ENCODE data around the gene SIAE. TPM values are rescaled to one million over a fixed set of nuclear protein-coding genes. Genes with fewer than 3 reads are reported as not detected.
A peak's percentile ranks its signal among the peaks of the same experiment; 100 is the strongest.

The SIAE gene
- total and polyA plus RNA-seq, 2 of the 4 experiments (the other 2 are of a cell fraction): 4.7 to 12.0 TPM

- no TSS peak for BruUV-seq (replicated peaks)
- H2BK120ac ChIP-seq (ENCODE audit: low read depth, low read length): peak overlapping the region; percentile 82
- peak overlapping the region; percentile 72; the same call in 1 of the 2 replicates for H3K56ac ChIP-seq (ENCODE audit: extremely low read depth, insufficient read depth, low read length)
- no peak overlapping the region for H3K4me3 ChIP-seq (ENCODE audit: insufficient read depth, low read depth, low read length)
- no peak overlapping the region for H3K9ac ChIP-seq (ENCODE audit: low read depth, low read length)
- no peak overlapping the region for H2AK9ac ChIP-seq (replicated peaks; ENCODE audit: low read depth, low read length, poor library complexity)
- peak overlapping the region; percentile 82; the same call in 1 of the 2 replicates for H3K14ac ChIP-seq (replicated peaks; ENCODE audit: low read depth, low read length)
- WGBS, 2 experiments (ENCODE audit: extremely low coverage in 2 of 2, insufficient read length in 1 of 2): no CpG with 5 or more reads among the region's 2 CpGs
- H3K4ac ChIP-seq (ENCODE audit: low read depth, low read length): peak overlapping the region; percentile 72; the same call in 1 of the 2 replicates
- H2BK20ac ChIP-seq (ENCODE audit: low read depth, low read length): peak overlapping the region; percentile 54; the same call in 1 of the 2 replicates
- peak overlapping the region; percentile 42 for H4K91ac ChIP-seq (ENCODE audit: insufficient read depth, low read depth, low read length)
- H3K23ac ChIP-seq (ENCODE audit: low read depth, low read length): peak overlapping the region; percentile 76; the same call in 1 of the 2 replicates
- DNase-seq (peak; percentile 67), ATAC-seq (ENCODE audit: low read depth) (peak; percentile 48)
- H2AFZ ChIP-seq (replicated peaks; ENCODE audit: low read length, poor library complexity): no peak overlapping the region
- POLR2A ChIA-PET (ENCODE audit: unreplicated experiment): no interaction called here
- no peaks in the 10 kb centered on the region for H3K9me3 ChIP-seq (ENCODE audit: control insufficient read depth, insufficient read depth, low read length)
- H3K18ac ChIP-seq (ENCODE audit: low read depth, low read length): peak overlapping the region; percentile 86; the same call in 1 of the 2 replicates
- H4K20me1 ChIP-seq (ENCODE audit: insufficient read depth, low read length): no peaks in the 10 kb centered on the region
- peak overlapping the region; percentile 77; the same call in 1 of the 3 replicates for H2BK15ac ChIP-seq (ENCODE audit: low read depth, low read length)
- peak overlapping the region in 1 of 2 experiments; percentile 94; a peak in 3 of 4 replicates for H4K8ac ChIP-seq (ENCODE audit: low read depth in 2 of 2, low read length in 2 of 2)
- intact Hi-C loops (cut with micrococcal nuclease): loop anchor here (5.0 to 10.0 kb wide), 2 partner anchors 41 to 68 kb away; no protein-coding TSS in a partner anchor
- peaks cover 10 to 20% of the 10 kb centered on the region in 2 experiments; a peak in 3 of 4 replicates for H3K79me1 ChIP-seq (ENCODE audit: low read depth in 1 of 2, low read length in 2 of 2)
- H4K5ac ChIP-seq (ENCODE audit: low read depth, low read length): peak overlapping the region; percentile 67; the same call in 1 of the 2 replicates
- H2AK5ac ChIP-seq (ENCODE audit: low read depth, low read length): no peak overlapping the region
- CTCF ChIA-PET: interaction anchor here (0.7 kb wide), 1 partner anchor 20 kb away, joined by 3 read pairs; no protein-coding TSS in a partner anchor
- dilution Hi-C loops (cut with HindIII; ENCODE audit: low sequenced_read_pairs, unreplicated experiment): no loop called here
- peaks cover 9% of the 10 kb centered on the region for H3K4me1 ChIP-seq (ENCODE audit: control insufficient read depth, insufficient read depth, low read length)
- peaks cover 4% of the 10 kb centered on the region; the same call in 1 of the 2 replicates for H3K9me1 ChIP-seq (ENCODE audit: insufficient read depth, low read length)
- peak overlapping the region; percentile 95 for H2BK5ac ChIP-seq (ENCODE audit: low read depth, low read length, poor library complexity, severe bottlenecking)
- H3K27ac ChIP-seq (ENCODE audit: insufficient read depth, low read length): peak overlapping the region; percentile 56; the same call in 1 of the 2 replicates
- in situ Hi-C loops (cut with MboI; ENCODE audit: low sequenced_read_pairs): no loop called here
- peak overlapping the region; percentile 88; the same call in 1 of the 2 replicates for H3K4me2 ChIP-seq (ENCODE audit: low read depth, low read length)
- no peaks in the 10 kb centered on the region for H3K36me3 ChIP-seq (ENCODE audit: control insufficient read depth, insufficient read depth, low read length)
- TF ChIP-seq CEBPB (IDR thresholded peaks at IDR 0.05; ENCODE audit: low read depth, low read length) (peak; percentile 96), FOS (IDR thresholded peaks at IDR 0.05; ENCODE audit: low read depth, low read length) (no peak), MXI1 (IDR thresholded peaks at IDR 0.05; ENCODE audit: borderline replicate concordance, low read depth, low read length) (no peak), RAD21 (IDR thresholded peaks at IDR 0.05; ENCODE audit: low read length) (no peak)
- TF ChIP-seq, protein P1, sequence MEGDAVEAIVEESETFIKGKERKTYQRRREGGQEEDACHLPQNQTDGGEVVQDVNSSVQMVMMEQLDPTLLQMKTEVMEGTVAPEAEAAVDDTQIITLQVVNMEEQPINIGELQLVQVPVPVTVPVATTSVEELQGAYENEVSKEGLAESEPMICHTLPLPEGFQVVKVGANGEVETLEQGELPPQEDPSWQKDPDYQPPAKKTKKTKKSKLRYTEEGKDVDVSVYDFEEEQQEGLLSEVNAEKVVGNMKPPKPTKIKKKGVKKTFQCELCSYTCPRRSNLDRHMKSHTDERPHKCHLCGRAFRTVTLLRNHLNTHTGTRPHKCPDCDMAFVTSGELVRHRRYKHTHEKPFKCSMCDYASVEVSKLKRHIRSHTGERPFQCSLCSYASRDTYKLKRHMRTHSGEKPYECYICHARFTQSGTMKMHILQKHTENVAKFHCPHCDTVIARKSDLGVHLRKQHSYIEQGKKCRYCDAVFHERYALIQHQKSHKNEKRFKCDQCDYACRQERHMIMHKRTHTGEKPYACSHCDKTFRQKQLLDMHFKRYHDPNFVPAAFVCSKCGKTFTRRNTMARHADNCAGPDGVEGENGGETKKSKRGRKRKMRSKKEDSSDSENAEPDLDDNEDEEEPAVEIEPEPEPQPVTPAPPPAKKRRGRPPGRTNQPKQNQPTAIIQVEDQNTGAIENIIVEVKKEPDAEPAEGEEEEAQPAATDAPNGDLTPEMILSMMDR (conservative IDR thresholded peaks at IDR 0.05; ENCODE audit: low read depth, low read length): no peak
- H3K27me3 ChIP-seq (ENCODE audit: control insufficient read depth, insufficient read depth, low read length): no peaks in the 10 kb centered on the region
Measured at GRCh38 chr11:124676386-124676785, 2.8 kb upstream of the SIAE start.
